DLD1 (cell line): ENCODE measurements around the gene CWC22.
"Not testable (repeated sequence)": the region's sequence is repeated elsewhere in the genome, so short reads cannot be mapped to it uniquely, and the experiment has no call there.

Source experiments
- in situ Hi-C: cut with HindIII; loops from 2 replicates; pipeline ENCODE4 v1.10.0; 2017; ENCODE audit warnings: low sequenced_read_pairs

The CWC22 gene

GRCh38 chr2:180006781-180007579 is at the start of gene CWC22:
TSS of gene CWC22 (minus strand) at chr2:180007297. CDS start at chr2:179993341, 13,956 bp downstream.
- in situ Hi-C loops: no loop called here

- in situ Hi-C loops: no loop called here
Measured at GRCh38 chr2:180056367-180057118, 49.4 kb upstream of the CWC22 start.

- in situ Hi-C loops: not testable (repeated sequence)
Measured at GRCh38 chr2:180054576-180054975, 47.5 kb upstream of the CWC22 start.

- in situ Hi-C loops: no loop called here
Measured at GRCh38 chr2:180050246-180050645, 43.1 kb upstream of the CWC22 start.

- in situ Hi-C loops: no loop called here
Measured at GRCh38 chr2:180048251-180048650, 41.2 kb upstream of the CWC22 start.

- in situ Hi-C loops: no loop called here
Measured at GRCh38 chr2:180046776-180047175, 39.7 kb upstream of the CWC22 start.

- in situ Hi-C loops: no loop called here
Measured at GRCh38 chr2:180046202-180046601, 39.1 kb upstream of the CWC22 start.

GRCh38 chr2:180040146-180040925 is 33.2 kb upstream of the CWC22 start:
- in situ Hi-C loops: no loop called here

GRCh38 chr2:180038997-180039396 is 31.9 kb upstream of the CWC22 start:
- in situ Hi-C loops: no loop called here

GRCh38 chr2:180033993-180034894 is 27.1 kb upstream of the CWC22 start:
- in situ Hi-C loops: no loop called here

GRCh38 chr2:180029575-180029974 is 22.5 kb upstream of the CWC22 start:
- in situ Hi-C loops: no loop called here

GRCh38 chr2:180021850-180022249 is 14.8 kb upstream of the CWC22 start:
- in situ Hi-C loops: no loop called here

GRCh38 chr2:180017784-180018183 is 10.7 kb upstream of the CWC22 start:
- in situ Hi-C loops: no loop called here

GRCh38 chr2:180016937-180017336 is 9.8 kb upstream of the CWC22 start:
- in situ Hi-C loops: no loop called here

- in situ Hi-C loops: no loop called here
Measured at GRCh38 chr2:180015951-180016709, 9.0 kb upstream of the CWC22 start.

- in situ Hi-C loops: no loop called here
Measured at GRCh38 chr2:180012523-180012922, 5.4 kb upstream of the CWC22 start.

GRCh38 chr2:180010701-180011100 is 3.6 kb upstream of the CWC22 start:
- in situ Hi-C loops: no loop called here

GRCh38 chr2:180006231-180006630 is 866 bp downstream of the CWC22 start:
- in situ Hi-C loops: no loop called here

- in situ Hi-C loops: not testable (repeated sequence)
Measured at GRCh38 chr2:180005465-180005864, 1.6 kb downstream of the CWC22 start.

- in situ Hi-C loops: no loop called here
Measured at GRCh38 chr2:180004731-180005130, 2.4 kb downstream of the CWC22 start.
